Astrocyte of the cerebellum (primary cell): Measurements from ENCODE around the gene RTN4.

Experiments
- DNase-seq: peaks from one replicate; pipeline ENCODE4 v3.0.0-alpha.2; 2011; ENCODE audit warnings: low read depth
- H3K4me3 ChIP-seq: 2 replicates; pipeline ENCODE4 v1.5.1; 2011; ENCODE audit warnings: mild to moderate bottlenecking, low read depth, low read length, moderate library complexity
- CTCF ChIP-seq: IDR thresholded peaks from 2 replicates; pipeline ENCODE4 v1.5.1; 2012; ENCODE audit warnings: low read length, low read depth, moderate library complexity, mild to moderate bottlenecking; ENCODE audit errors: missing control alignments
- in situ Hi-C: cut with HindIII; loops from 2 replicates; pipeline ENCODE4 v1.10.0; 2017; ENCODE audit warnings: low sequenced_read_pairs

The RTN4 gene

GRCh38 chr2:54967269-54967668 is 83.0 kb downstream of the RTN4 start:
- TF ChIP-seq CTCF = no peak
- DNase-seq = no peak
- no peak overlapping the region for H3K4me3 ChIP-seq
- in situ Hi-C loops = no loop called here

- in situ Hi-C loops = no loop called here
- TF ChIP-seq CTCF = no peak
- DNase-seq = no peak
- H3K4me3 ChIP-seq = no peak overlapping the region
These were observed 83.4 kb downstream of the RTN4 start for GRCh38 chr2:54966837-54967236.

- no peak overlapping the region for H3K4me3 ChIP-seq
- TF ChIP-seq CTCF = no peak
- no peak for DNase-seq
- in situ Hi-C loops = no loop called here
These were observed 84.0 kb downstream of the RTN4 start for GRCh38 chr2:54966165-54966832.

DNA sequence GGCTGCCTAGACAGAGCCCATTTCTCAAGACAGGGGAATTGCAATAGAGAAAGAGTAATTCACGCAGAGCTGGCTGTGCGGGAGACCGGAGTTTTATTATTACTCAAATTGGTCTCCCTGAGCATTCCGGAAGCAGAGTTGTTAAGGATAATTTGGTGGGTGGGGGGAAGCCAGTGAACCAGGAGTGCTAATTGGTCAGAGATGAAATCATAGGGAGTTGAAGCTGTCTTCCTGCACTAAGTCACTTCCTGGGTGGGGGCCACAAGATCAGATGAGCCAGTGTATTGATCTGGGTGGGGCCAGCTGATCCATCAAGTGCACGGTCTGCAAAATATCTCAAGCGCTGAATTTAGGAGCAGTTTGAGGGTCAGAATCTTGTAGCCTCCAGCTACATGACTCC is 84.8 kb downstream of the RTN4 start:
- in situ Hi-C loops = no loop called here
- no peak overlapping the region for H3K4me3 ChIP-seq
- no peak for TF ChIP-seq CTCF
- DNase-seq = no peak

- H3K4me3 ChIP-seq = no peak overlapping the region
- no peak for TF ChIP-seq CTCF
- DNase-seq = no peak
- in situ Hi-C loops = no loop called here
These were observed 85.4 kb downstream of the RTN4 start for GRCh38 chr2:54964816-54965215.

- no peak for TF ChIP-seq CTCF
- H3K4me3 ChIP-seq = no peak overlapping the region
- DNase-seq = peak; percentile 33
- in situ Hi-C loops = no loop called here
These were observed 86.0 kb downstream of the RTN4 start for GRCh38 chr2:54964271-54964670.
